H9 (cell line): Measurements from ENCODE around the gene TNFAIP8L1. TPM values are rescaled to one million over a fixed set of nuclear protein-coding genes. Genes with fewer than 3 reads are reported as not detected.

Experiments used
- DNase-seq: peaks from one replicate; pipeline ENCODE4 v3.0.0-alpha.2; 2017
- H2AFZ ChIP-seq: one replicate; pipeline ENCODE4 v1.6.1; 2013; ENCODE audit warnings: mild to moderate bottlenecking, low read length, control low read depth, moderate library complexity
- H2AK5ac ChIP-seq: 2 replicates; pipeline ENCODE4 v1.6.1; 2013; ENCODE audit warnings: low read length, control low read depth, mixed read lengths; ENCODE audit not compliant: insufficient read length
- H2BK120ac ChIP-seq: one replicate; pipeline ENCODE4 v1.6.1; 2013; ENCODE audit warnings: low read depth, mild to moderate bottlenecking, low read length, control low read depth, inconsistent platforms; ENCODE audit not compliant: poor library complexity, severe bottlenecking
- H2BK12ac ChIP-seq: 2 replicates; pipeline ENCODE4 v1.6.1; 2013; ENCODE audit warnings: low read length, control low read depth, mixed read lengths, low read depth; ENCODE audit not compliant: insufficient read length
- H2BK15ac ChIP-seq: 2 replicates; pipeline ENCODE4 v1.6.1; 2013; ENCODE audit warnings: low read depth, low read length, control low read depth
- H2BK20ac ChIP-seq: one replicate; pipeline ENCODE4 v1.6.1; 2013; ENCODE audit warnings: low read depth, mild to moderate bottlenecking, low read length, control low read depth, inconsistent platforms; ENCODE audit not compliant: poor library complexity, severe bottlenecking
- H2BK5ac ChIP-seq: 2 replicates; pipeline ENCODE4 v1.6.1; 2013; ENCODE audit warnings: low read length, control low read depth, mixed read lengths; ENCODE audit not compliant: insufficient read length
- H3K14ac ChIP-seq: 2 replicates; pipeline ENCODE4 v1.6.1; 2013; ENCODE audit warnings: low read length, control low read depth; ENCODE audit not compliant: insufficient read depth
- H3K18ac ChIP-seq: 2 replicates; pipeline ENCODE4 v1.6.1; 2013; ENCODE audit warnings: low read depth, mild to moderate bottlenecking, mixed read lengths, low read length, control low read depth; ENCODE audit not compliant: insufficient read length
- H3K23ac ChIP-seq: 2 replicates; pipeline ENCODE4 v1.6.1; 2013; ENCODE audit warnings: low read length, control low read depth, mixed read lengths, low read depth; ENCODE audit not compliant: insufficient read length
- H3K23me2 ChIP-seq: 2 replicates; pipeline ENCODE4 v1.6.1; 2013; ENCODE audit warnings: low read depth, mild to moderate bottlenecking, mixed read lengths, low read length, control low read depth; ENCODE audit not compliant: insufficient read length, poor library complexity, severe bottlenecking
- H3K27ac ChIP-seq: 2 replicates; pipeline ENCODE4 v1.5.1; 2013; ENCODE audit warnings: low read length, control low read depth, mixed read lengths, low read depth; ENCODE audit not compliant: insufficient read length
- H3K27me3 ChIP-seq: 2 replicates; pipeline ENCODE4 v1.6.1; 2013; ENCODE audit warnings: low read length, control low read depth, inconsistent platforms; ENCODE audit not compliant: insufficient read depth
- H3K4ac ChIP-seq: 2 replicates; pipeline ENCODE4 v1.6.1; 2013; ENCODE audit warnings: low read depth, mild to moderate bottlenecking, control low read depth, inconsistent platforms, low read length, moderate library complexity
- H3K4me1 ChIP-seq: 2 replicates; pipeline ENCODE4 v1.6.1; 2013; ENCODE audit warnings: low read length, control low read depth, inconsistent platforms; ENCODE audit not compliant: insufficient read depth
- H3K4me2 ChIP-seq: 2 replicates; pipeline ENCODE4 v1.6.1; 2013; ENCODE audit warnings: low read length, control low read depth, mixed read lengths; ENCODE audit not compliant: insufficient read length, insufficient read depth
- H3K56ac ChIP-seq: 2 replicates; pipeline ENCODE4 v1.6.1; 2013; ENCODE audit warnings: low read depth, mild to moderate bottlenecking, mixed read lengths, low read length, control low read depth; ENCODE audit not compliant: insufficient read length
- H3K79me1 ChIP-seq: 2 replicates; pipeline ENCODE4 v1.6.1; 2013; ENCODE audit warnings: low read depth, mild to moderate bottlenecking, moderate library complexity, low read length, control low read depth, inconsistent platforms; ENCODE audit not compliant: insufficient read depth, poor library complexity, severe bottlenecking
- H3K79me2 ChIP-seq: 2 replicates; pipeline ENCODE4 v1.6.1; 2013; ENCODE audit warnings: low read length, control low read depth, inconsistent platforms; ENCODE audit not compliant: insufficient read depth
- H3K9ac ChIP-seq: 2 replicates; pipeline ENCODE4 v1.6.1; 2013; ENCODE audit warnings: low read length, control low read depth, mixed read lengths; ENCODE audit not compliant: insufficient read length; ENCODE audit errors: extremely low read depth
- H3K9me3 ChIP-seq: one replicate; pipeline ENCODE4 v1.6.1; 2013; ENCODE audit warnings: low read depth, low read length, inconsistent platforms; ENCODE audit not compliant: control insufficient read depth
- H3T11ph ChIP-seq: one replicate; pipeline ENCODE4 v1.6.1; 2013; ENCODE audit warnings: mild to moderate bottlenecking, low read length, control low read depth, inconsistent platforms
- H4K20me1 ChIP-seq: one replicate; pipeline ENCODE4 v1.6.1; 2013; ENCODE audit not compliant: control insufficient read depth, insufficient read length, insufficient read depth
- H4K5ac ChIP-seq: 2 replicates; pipeline ENCODE4 v1.6.1; 2013; ENCODE audit warnings: low read depth, mild to moderate bottlenecking, mixed read lengths, low read length, control low read depth; ENCODE audit not compliant: insufficient read length
- H4K8ac ChIP-seq: replicated peaks from 2 replicates; pipeline ENCODE4 v1.6.1; 2013; ENCODE audit warnings: low read length, control low read depth, mixed read lengths, low read depth; ENCODE audit not compliant: insufficient read length
- H4K91ac ChIP-seq: 2 replicates; pipeline ENCODE4 v1.6.1; 2013; ENCODE audit warnings: low read depth, mild to moderate bottlenecking, moderate library complexity, mixed read lengths, low read length, control low read depth; ENCODE audit not compliant: insufficient read length
- H3K27ac Mint-ChIP-seq, 3 experiments: 2 replicates in 2 of 3; 3 replicates in 1 of 3; pipeline ENCODE4 v1.8.0; 2020 to 2021; ENCODE audit warnings: mixed read lengths in 3 of 3, mild to moderate bottlenecking in 1 of 3, moderate library complexity in 1 of 3
- H3K27me3 Mint-ChIP-seq: 2 replicates; pipeline ENCODE4 v1.8.0; 2021; ENCODE audit warnings: low read depth, mild to moderate bottlenecking, moderate library complexity, mixed read lengths
- H3K36me3 Mint-ChIP-seq, 3 experiments: 2 replicates in 2 of 3; 3 replicates in 1 of 3; pipeline ENCODE4 v1.8.0; 2020 to 2021; ENCODE audit warnings: low read depth in 3 of 3, mixed read lengths in 3 of 3; ENCODE audit not compliant: insufficient read depth in 1 of 3
- H3K4me1 Mint-ChIP-seq, 2 experiments: 2 replicates each; pipeline ENCODE4 v1.8.0; 2020; ENCODE audit warnings: mixed read lengths in 2 of 2
- H3K4me3 Mint-ChIP-seq, 2 experiments: 2 replicates in 1 of 2; 3 replicates in 1 of 2; pipeline ENCODE4 v1.8.0; 2020 to 2021; ENCODE audit warnings: mild to moderate bottlenecking in 2 of 2, mixed read lengths in 2 of 2, moderate library complexity in 1 of 2
- H3K9me3 Mint-ChIP-seq, 2 experiments: 2 replicates in 1 of 2; 3 replicates in 1 of 2; pipeline ENCODE4 v1.8.0; 2020; ENCODE audit warnings: mild to moderate bottlenecking in 2 of 2, mixed read lengths in 2 of 2, moderate library complexity in 1 of 2
- WGBS: extraction: QIAGEN DNeasy Blood & Tissue Kit; methylation state at CpG from one replicate; pipeline ENCODE4 v1.1.7; 2013; ENCODE audit warnings: missing lambda C conversion rate, low lambda C conversion rate, mixed read lengths; ENCODE audit not compliant: insufficient read length; ENCODE audit errors: extremely low coverage; 5-methylcytosine and 5-hydroxymethylcytosine counted together
- total RNA-seq: library from RNA; stranded (reverse); gene quantifications from 2 replicates; pipeline ENCODE4 v1.2.1, GENCODE V29; 2021
- TF ChIP-seq, protein P1 (sequence below): fragments of 200-600 bp; sonication (generic); conservative IDR thresholded peaks from 3 replicates; pipeline ENCODE4 v1.8.0; 2021; ENCODE audit warnings: antibody characterized with exemption, mild to moderate bottlenecking

The TNFAIP8L1 gene
- total RNA-seq, 1 experiment from 2014 or later = 4.2 TPM

- no peak overlapping the region for H2BK20ac ChIP-seq
- no CpG with 5 or more reads among the region's 10 CpGs for WGBS
Measured at GRCh38 chr19:4600082-4600481, 39.2 kb upstream of the TNFAIP8L1 start.

More at GRCh38 chr19:4600082-4600481, 39.2 kb upstream of the TNFAIP8L1 start:
- Histone ChIP-seq H3K4ac (no peak overlapping the region), H3K9me3 (no peaks in the 10 kb centered on the region), H4K8ac (no peak overlapping the region), H3K4me1 (no peaks in the 10 kb centered on the region), H4K20me1 (no peaks in the 10 kb centered on the region), H2BK5ac (no peak overlapping the region), H2BK12ac (no peak overlapping the region), H3T11ph (no peak overlapping the region), H3K9ac (no peak overlapping the region), H2AK5ac (no peak overlapping the region), H3K4me2 (no peak overlapping the region), H3K27ac (no peak overlapping the region), H3K23ac (no peak overlapping the region), H3K79me1 (no peaks in the 10 kb centered on the region), H2BK120ac (no peak overlapping the region), H3K79me2 (no peaks in the 10 kb centered on the region), H2BK15ac (no peak overlapping the region), H4K91ac (no peak overlapping the region), H4K5ac (no peak overlapping the region), H3K56ac (no peak overlapping the region), H3K14ac (no peak overlapping the region), H3K18ac (no peak overlapping the region), H2AFZ (no peak overlapping the region), H3K27me3 (no peaks in the 10 kb centered on the region; the same call in 1 of the 2 replicates), H3K23me2 (peaks cover 11% of the 10 kb centered on the region)
- no peak for DNase-seq
- TF ChIP-seq, protein P1, sequence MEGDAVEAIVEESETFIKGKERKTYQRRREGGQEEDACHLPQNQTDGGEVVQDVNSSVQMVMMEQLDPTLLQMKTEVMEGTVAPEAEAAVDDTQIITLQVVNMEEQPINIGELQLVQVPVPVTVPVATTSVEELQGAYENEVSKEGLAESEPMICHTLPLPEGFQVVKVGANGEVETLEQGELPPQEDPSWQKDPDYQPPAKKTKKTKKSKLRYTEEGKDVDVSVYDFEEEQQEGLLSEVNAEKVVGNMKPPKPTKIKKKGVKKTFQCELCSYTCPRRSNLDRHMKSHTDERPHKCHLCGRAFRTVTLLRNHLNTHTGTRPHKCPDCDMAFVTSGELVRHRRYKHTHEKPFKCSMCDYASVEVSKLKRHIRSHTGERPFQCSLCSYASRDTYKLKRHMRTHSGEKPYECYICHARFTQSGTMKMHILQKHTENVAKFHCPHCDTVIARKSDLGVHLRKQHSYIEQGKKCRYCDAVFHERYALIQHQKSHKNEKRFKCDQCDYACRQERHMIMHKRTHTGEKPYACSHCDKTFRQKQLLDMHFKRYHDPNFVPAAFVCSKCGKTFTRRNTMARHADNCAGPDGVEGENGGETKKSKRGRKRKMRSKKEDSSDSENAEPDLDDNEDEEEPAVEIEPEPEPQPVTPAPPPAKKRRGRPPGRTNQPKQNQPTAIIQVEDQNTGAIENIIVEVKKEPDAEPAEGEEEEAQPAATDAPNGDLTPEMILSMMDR = no peak
- Mint-ChIP-seq H3K27me3 (peaks cover 56% of the 10 kb centered on the region), H3K4me1 (peaks cover 4 to 9% of the 10 kb centered on the region in 2 experiments; a peak in 3 of 4 replicates), H3K9me3 (no peaks in the 10 kb centered on the region; a peak in 2 of 5 replicates), H3K36me3 (no peaks in the 10 kb centered on the region; a peak in 1 of 7 replicates), H3K4me3 (no peak overlapping the region), H3K27ac (no peak overlapping the region)
